Measurements from ENCODE around the gene HACD2.

The HACD2 gene

GRCh38 chr3:123571973-123572365, 12.9 kb downstream of the HACD2 start:
- no peak for TF ChIP-seq REST (IDR thresholded peaks at IDR 0.05; ENCODE audit: low read depth)

- TF ChIP-seq ZBTB7A (IDR thresholded peaks at IDR 0.05; ENCODE audit: low read depth) (no peak), TCF12 (IDR thresholded peaks at IDR 0.05; ENCODE audit: low read depth) (no peak), REST (IDR thresholded peaks at IDR 0.05; ENCODE audit: low read depth) (no peak), EP300 (IDR thresholded peaks at IDR 0.05; ENCODE audit: borderline replicate concordance) (no peak), USF1 (IDR thresholded peaks at IDR 0.05) (no peak), EGR1 (IDR thresholded peaks at IDR 0.05) (no peak), CREB1 (IDR thresholded peaks at IDR 0.05; ENCODE audit: low read depth) (no peak), NFIC (IDR thresholded peaks at IDR 0.05) (no peak), RAD21 (IDR thresholded peaks at IDR 0.05; ENCODE audit: low read depth) (no peak), TEAD4 (IDR thresholded peaks at IDR 0.05) (no peak), TAF1 (IDR thresholded peaks at IDR 0.05; ENCODE audit: low read depth) (no peak)
Observed at GRCh38 chr3:123571264-123571972, 13.4 kb downstream of the HACD2 start.

GRCh38 chr3:123568875-123569274, 16.0 kb downstream of the HACD2 start:
- no peak for TF ChIP-seq YY1 (IDR thresholded peaks at IDR 0.05; ENCODE audit: low read depth)
- TF ChIP-seq MAX (IDR thresholded peaks at IDR 0.05): no peak
- no peak for TF ChIP-seq TCF12 (IDR thresholded peaks at IDR 0.05; ENCODE audit: low read depth)
- no peak for TF ChIP-seq EGR1 (IDR thresholded peaks at IDR 0.05)
- no peak for TF ChIP-seq CREB1 (IDR thresholded peaks at IDR 0.05; ENCODE audit: low read depth)
- no peak for TF ChIP-seq TAF1 (IDR thresholded peaks at IDR 0.05; ENCODE audit: low read depth)
- no peak for TF ChIP-seq RAD21 (IDR thresholded peaks at IDR 0.05; ENCODE audit: low read depth)
- TF ChIP-seq USF1 (IDR thresholded peaks at IDR 0.05): no peak
- no peak for TF ChIP-seq REST (IDR thresholded peaks at IDR 0.05; ENCODE audit: low read depth)
- no peak for TF ChIP-seq ZBTB7A (IDR thresholded peaks at IDR 0.05; ENCODE audit: low read depth)
- TF ChIP-seq EP300 (IDR thresholded peaks at IDR 0.05; ENCODE audit: borderline replicate concordance): no peak
- no peak for TF ChIP-seq FOXM1 (IDR thresholded peaks at IDR 0.05; ENCODE audit: borderline replicate concordance, low read depth)
- no peak for TF ChIP-seq NFIC (IDR thresholded peaks at IDR 0.05)
- TF ChIP-seq CEBPB (IDR thresholded peaks at IDR 0.05): no peak
- TF ChIP-seq TEAD4 (IDR thresholded peaks at IDR 0.05): no peak

GRCh38 chr3:123568034-123568433, 16.8 kb downstream of the HACD2 start:
- TF ChIP-seq ZBTB7A (IDR thresholded peaks at IDR 0.05; ENCODE audit: low read depth): no peak
- TF ChIP-seq EP300 (IDR thresholded peaks at IDR 0.05; ENCODE audit: borderline replicate concordance): no peak
- TF ChIP-seq TCF12 (IDR thresholded peaks at IDR 0.05; ENCODE audit: low read depth): no peak
- TF ChIP-seq CEBPB (IDR thresholded peaks at IDR 0.05): no peak
- TF ChIP-seq RAD21 (IDR thresholded peaks at IDR 0.05; ENCODE audit: low read depth): no peak
- TF ChIP-seq CREB1 (IDR thresholded peaks at IDR 0.05; ENCODE audit: low read depth): no peak
- TF ChIP-seq EGR1 (IDR thresholded peaks at IDR 0.05): no peak
- TF ChIP-seq NFIC (IDR thresholded peaks at IDR 0.05): no peak

- TF ChIP-seq FOXM1 (IDR thresholded peaks at IDR 0.05; ENCODE audit: borderline replicate concordance, low read depth) (no peak), REST (IDR thresholded peaks at IDR 0.05; ENCODE audit: low read depth) (no peak), YY1 (IDR thresholded peaks at IDR 0.05; ENCODE audit: low read depth) (no peak), TCF12 (IDR thresholded peaks at IDR 0.05; ENCODE audit: low read depth) (no peak), EGR1 (IDR thresholded peaks at IDR 0.05) (no peak), ZBTB7A (IDR thresholded peaks at IDR 0.05; ENCODE audit: low read depth) (no peak), TAF1 (IDR thresholded peaks at IDR 0.05; ENCODE audit: low read depth) (no peak), RAD21 (IDR thresholded peaks at IDR 0.05; ENCODE audit: low read depth) (no peak), CEBPB (IDR thresholded peaks at IDR 0.05) (no peak), EP300 (IDR thresholded peaks at IDR 0.05; ENCODE audit: borderline replicate concordance) (no peak), TEAD4 (IDR thresholded peaks at IDR 0.05) (no peak), NFIC (IDR thresholded peaks at IDR 0.05) (no peak), USF1 (IDR thresholded peaks at IDR 0.05) (no peak), MAX (IDR thresholded peaks at IDR 0.05) (no peak), CREB1 (IDR thresholded peaks at IDR 0.05; ENCODE audit: low read depth) (no peak)
Observed at GRCh38 chr3:123564056-123564455, 20.8 kb downstream of the HACD2 start.

Data from Ishikawa (cell line).